ENCODE results near the gene FAM120C. TPM values are rescaled to one million over a fixed set of nuclear protein-coding genes. Genes with fewer than 3 reads are reported as not detected.

FAM120C gene
- total and polyA plus RNA-seq, 2 of the 4 experiments (the other 2 are of a cell fraction): 3.4 to 3.6 TPM

GRCh38 chrX:54171091-54171490, 12.0 kb downstream of the FAM120C start:
- Histone ChIP-seq H3K9me3 (ENCODE audit: control insufficient read depth, insufficient read depth, low read length) (no peaks in the 10 kb centered on the region), H2BK120ac (ENCODE audit: low read depth, low read length) (no peak overlapping the region), H2AFZ (replicated peaks; ENCODE audit: low read length, poor library complexity) (no peak overlapping the region), H2BK20ac (ENCODE audit: low read depth, low read length) (no peak overlapping the region), H3K18ac (ENCODE audit: low read depth, low read length) (no peak overlapping the region), H3K27me3 (ENCODE audit: control insufficient read depth, insufficient read depth, low read length) (no peaks in the 10 kb centered on the region), H4K20me1 (ENCODE audit: insufficient read depth, low read length) (no peaks in the 10 kb centered on the region), H2BK5ac (ENCODE audit: low read depth, low read length, poor library complexity, severe bottlenecking) (no peak overlapping the region), H3K4me1 (ENCODE audit: control insufficient read depth, insufficient read depth, low read length) (no peaks in the 10 kb centered on the region), H4K5ac (ENCODE audit: low read depth, low read length) (no peak overlapping the region), H4K8ac (ENCODE audit: low read depth in 2 of 2, low read length in 2 of 2) (no peak overlapping the region), H2BK15ac (ENCODE audit: low read depth, low read length) (no peak overlapping the region), H2AK5ac (ENCODE audit: low read depth, low read length) (no peak overlapping the region), H3K9ac (ENCODE audit: low read depth, low read length) (no peak overlapping the region), H3K56ac (ENCODE audit: extremely low read depth, insufficient read depth, low read length) (no peak overlapping the region), H3K14ac (replicated peaks; ENCODE audit: low read depth, low read length) (no peak overlapping the region), H3K36me3 (ENCODE audit: control insufficient read depth, insufficient read depth, low read length) (peaks cover 4% of the 10 kb centered on the region), H3K9me1 (ENCODE audit: insufficient read depth, low read length) (no peaks in the 10 kb centered on the region), H3K23ac (ENCODE audit: low read depth, low read length) (no peak overlapping the region), H3K4me3 (ENCODE audit: insufficient read depth, low read depth, low read length) (no peak overlapping the region), H3K4ac (ENCODE audit: low read depth, low read length) (no peak overlapping the region), H3K4me2 (ENCODE audit: low read depth, low read length) (no peak overlapping the region), H3K79me1 (ENCODE audit: low read depth in 1 of 2, low read length in 2 of 2) (peaks cover 0 to 11% of the 10 kb centered on the region in 2 experiments), H4K91ac (ENCODE audit: insufficient read depth, low read depth, low read length) (no peak overlapping the region), H3K27ac (ENCODE audit: insufficient read depth, low read length) (no peak overlapping the region), H2AK9ac (replicated peaks; ENCODE audit: low read depth, low read length, poor library complexity) (no peak overlapping the region)
- no peak for ATAC-seq (ENCODE audit: low read depth)
- ChIA-PET POLR2A (ENCODE audit: unreplicated experiment) (no interaction called here), CTCF (interaction anchor here (2.2 kb wide), 1 partner anchor 9 kb away, joined by 6 read pairs; no protein-coding TSS in a partner anchor)
- no peak for DNase-seq
- no TSS peak for BruUV-seq (replicated peaks)
- intact Hi-C loops (cut with micrococcal nuclease) (no loop called here), in situ Hi-C loops (cut with MboI; ENCODE audit: low sequenced_read_pairs) (no loop called here), dilution Hi-C loops (cut with HindIII; ENCODE audit: low sequenced_read_pairs, unreplicated experiment) (no loop called here)
- TF ChIP-seq SMC3 (IDR thresholded peaks at IDR 0.05; ENCODE audit: low read depth, low read length) (no peak), USF2 (IDR thresholded peaks at IDR 0.05; ENCODE audit: low read depth, low read length) (no peak), RAD21 (IDR thresholded peaks at IDR 0.05; ENCODE audit: low read length) (no peak)

Data from IMR-90 (cell line).